GM12891 (cell line): Measurements from ENCODE around the gene ERBB3.

Experiments
- PAX5 ChIP-seq: IDR thresholded peaks from 2 replicates; pipeline ENCODE4 v1.6.1; 2011; ENCODE audit warnings: low read length, moderate library complexity, mild to moderate bottlenecking; ENCODE audit not compliant: insufficient read depth, severe bottlenecking
- POLR2A ChIP-seq: IDR thresholded peaks from 2 replicates; pipeline ENCODE4 v1.6.1; 2011; ENCODE audit warnings: low read depth, low read length, control low read depth
- POLR2AphosphoS5 ChIP-seq: IDR thresholded peaks from 2 replicates; pipeline ENCODE4 v1.6.1; 2011; ENCODE audit warnings: low read depth, low read length, control low read depth

GRCh38 chr12:56038022-56038655, 41.8 kb upstream of the ERBB3 start:
- no peak for TF ChIP-seq POLR2A
- no peak for TF ChIP-seq POLR2AphosphoS5
- TF ChIP-seq PAX5: no peak
